Spleen (tissue), 11 donors: Measurements from ENCODE around the gene ECSCR. TPM values are rescaled to one million over a fixed set of nuclear protein-coding genes. Genes with fewer than 3 reads are reported as not detected.

Experiments used
- DNase-seq: peaks from one replicate; pipeline ENCODE4 v3.0.0-alpha.2; 2020
- H3K27ac ChIP-seq, 8 donors: fragments of 200-600 bp; sonication (generic) in 7 of 8; 1 replicate in 4 of 8; 2 replicates in 4 of 8; pipeline versions ENCODE4 v1.5.0 to v1.8.0; 2016 to 2021; ENCODE audit warnings: inconsistent platforms in 4 of 8, mild to moderate bottlenecking in 4 of 8, moderate library complexity in 1 of 8
- H3K27me3 ChIP-seq, 7 donors: fragments of 200-600 bp; sonication (generic) in 6 of 7; replicated peaks in 1 of 7; 1 replicate in 4 of 7; 2 replicates in 3 of 7; pipeline versions ENCODE4 v1.5.0 to v1.8.0; 2016 to 2021; ENCODE audit warnings: inconsistent platforms in 3 of 7, mild to moderate bottlenecking in 1 of 7
- H3K36me3 ChIP-seq, 6 donors: fragments of 200-600 bp; sonication (generic) in 5 of 6; 1 replicate in 4 of 6; 2 replicates in 2 of 6; pipeline versions ENCODE4 v1.5.0 to v1.8.0; 2016 to 2021; ENCODE audit warnings: inconsistent platforms in 2 of 6
- H3K4me1 ChIP-seq, 6 donors: fragments of 200-600 bp; sonication (generic) in 5 of 6; 1 replicate in 3 of 6; 2 replicates in 3 of 6; pipeline versions ENCODE4 v1.5.0 to v1.8.0; 2016 to 2021; ENCODE audit warnings: inconsistent platforms in 3 of 6
- H3K4me3 ChIP-seq, 8 donors: fragments of 200-600 bp; sonication (generic) in 7 of 8; 1 replicate in 4 of 8; 2 replicates in 4 of 8; pipeline versions ENCODE4 v1.5.0 to v1.8.0; 2016 to 2021; ENCODE audit warnings: inconsistent platforms in 4 of 8, mild to moderate bottlenecking in 4 of 8, moderate library complexity in 2 of 8
- H3K9me3 ChIP-seq, 8 donors: fragments of 200-600 bp; sonication (generic) in 7 of 8; 1 replicate in 4 of 8; 2 replicates in 4 of 8; pipeline versions ENCODE4 v1.5.0 to v1.8.0; 2016 to 2021; ENCODE audit warnings: inconsistent platforms in 4 of 8
- POLR2A ChIP-seq, 3 donors: fragments of 450-650 bp; IDR thresholded peaks; one replicate each; pipeline ENCODE4 v1.5.1; 2017; ENCODE audit warnings: antibody characterized with exemption in 3 of 3, mild to moderate bottlenecking in 1 of 3
- POLR2AphosphoS5 ChIP-seq, 3 donors: sonication (generic); formaldehyde crosslinking; IDR thresholded peaks; one replicate each; pipeline ENCODE4 v1.5.1; 2017; ENCODE audit warnings: antibody characterized with exemption in 3 of 3
- WGBS, 5 donors: extraction: QIAGEN DNeasy Blood & Tissue Kit in 3 of 5; methylation state at CpG; one replicate each; pipeline versions ENCODE4 v1.1.5 to v1.1.7; 2013 to 2018; 5-methylcytosine and 5-hydroxymethylcytosine counted together
- intact Hi-C: fragments of 100-400 bp; cut with DNase I; formaldehyde crosslinking; loops from one replicate; pipeline ENCODE4 v1.15.0; 2023; ENCODE audit warnings: low total_unique reads
- polyA plus RNA-seq, 3 donors: library from polyadenylated mRNA; stranded (reverse); fragments of 200-250 nt; gene quantifications; one replicate each; pipeline ENCODE4 v1.2.1, GENCODE V29; 2013
- total RNA-seq, 7 donors: library from RNA; depleted of rRNA in 3 of 7; stranded (reverse); fragments of >200 nt in 3 of 7; fragmentation: NEBNext Ultra II Directional in 4 of 7; extraction: Animal tissue kit (Norgen Biotek cat#: 25700) in 4 of 7; gene quantifications; one replicate each; pipeline versions ENCODE4 v1.1.0 to v1.2.1, GENCODE V29; 2016 to 2021
- TF ChIP-seq, protein P1 (sequence below), 11 experiments: fragments of 200-600 bp in 7 of 11; fragments of 450-650 bp in 4 of 11; sonication (generic) in 4 of 11; IDR thresholded peaks in 8 of 11; conservative IDR thresholded peaks in 3 of 11; 1 replicate in 7 of 11; 2 replicates in 4 of 11; pipeline versions ENCODE4 v1.4.0 to v1.8.0; 2016 to 2021; ENCODE audit warnings: antibody characterized with exemption in 11 of 11, inconsistent platforms in 4 of 11, mild to moderate bottlenecking in 1 of 11
- donor health status: healthy with polysubstance abuse.
- donor health status: DM: no; HTN: no; CAD: no; lungs with moderate emphysema.
- donor health status: DM: no; HTN: no; CAD: no.
- donor health status: Bipolar disorder and iron deficiency.
- donor health status: healthy.
- donor health status: DM: no; HTN: no; CAD: no.
- donor health status: DM: yes; HTN: yes; CAD: no.

Gene ECSCR
- total and polyA plus RNA-seq, 10 donors, result 11.3 to 52.3 (median 18.5) TPM

- peak within 1 kb of the TSS in 5 of 8 donors; percentile 38 to 76 (median 49) for H3K27ac ChIP-seq
- intact Hi-C loops, result no loop called here
- TF ChIP-seq POLR2A (IDR thresholded peaks at IDR 0.05), result no peak
- TF ChIP-seq POLR2AphosphoS5 (IDR thresholded peaks at IDR 0.05), result peak in 1 of 3 donors; percentile 61
- TF ChIP-seq, protein P1, sequence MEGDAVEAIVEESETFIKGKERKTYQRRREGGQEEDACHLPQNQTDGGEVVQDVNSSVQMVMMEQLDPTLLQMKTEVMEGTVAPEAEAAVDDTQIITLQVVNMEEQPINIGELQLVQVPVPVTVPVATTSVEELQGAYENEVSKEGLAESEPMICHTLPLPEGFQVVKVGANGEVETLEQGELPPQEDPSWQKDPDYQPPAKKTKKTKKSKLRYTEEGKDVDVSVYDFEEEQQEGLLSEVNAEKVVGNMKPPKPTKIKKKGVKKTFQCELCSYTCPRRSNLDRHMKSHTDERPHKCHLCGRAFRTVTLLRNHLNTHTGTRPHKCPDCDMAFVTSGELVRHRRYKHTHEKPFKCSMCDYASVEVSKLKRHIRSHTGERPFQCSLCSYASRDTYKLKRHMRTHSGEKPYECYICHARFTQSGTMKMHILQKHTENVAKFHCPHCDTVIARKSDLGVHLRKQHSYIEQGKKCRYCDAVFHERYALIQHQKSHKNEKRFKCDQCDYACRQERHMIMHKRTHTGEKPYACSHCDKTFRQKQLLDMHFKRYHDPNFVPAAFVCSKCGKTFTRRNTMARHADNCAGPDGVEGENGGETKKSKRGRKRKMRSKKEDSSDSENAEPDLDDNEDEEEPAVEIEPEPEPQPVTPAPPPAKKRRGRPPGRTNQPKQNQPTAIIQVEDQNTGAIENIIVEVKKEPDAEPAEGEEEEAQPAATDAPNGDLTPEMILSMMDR (IDR thresholded peaks at IDR 0.05 in 8 of 11, conservative IDR thresholded peaks at IDR 0.05 in 3 of 11), result no peak
- H3K9me3 ChIP-seq, result no peaks in the 10 kb centered on the region
- H3K36me3 ChIP-seq, result peaks cover 0 to 14% (median 4%) of the 10 kb centered on the region in 6 donors
- peaks cover 18 to 80% (median 53%) of the 10 kb centered on the region in 6 donors for H3K4me1 ChIP-seq
- DNase-seq, result peak; percentile 85
- WGBS, 5 donors, result 22 to 36% (median 26%) methylated on average over 4 to 9 of the region's 9 CpGs
- no peaks in the 10 kb centered on the region for H3K27me3 ChIP-seq
- peak within 1 kb of the TSS in 5 of 8 donors; percentile 4 to 56 (median 15) for H3K4me3 ChIP-seq
These were observed 8.3 kb upstream of the ECSCR start, which contains the start of gene SMIM33 for GRCh38 chr5:139470821-139471300. TSS of gene SMIM33 (plus strand) at chr5:139471004. CDS start at chr5:139471122, 118 bp downstream.

- Histone ChIP-seq H3K27me3 (no peaks in the 10 kb centered on the region), H3K9me3 (no peaks in the 10 kb centered on the region), H3K36me3 (no peaks in the 10 kb centered on the region), H3K27ac (peak overlapping the region in 4 of 8 donors; percentile 35 to 59 (median 52)), H3K4me1 (peaks cover 6 to 56% (median 32%) of the 10 kb centered on the region in 6 donors), H3K4me3 (no peak overlapping the region)
- intact Hi-C loops, result no loop called here
- 46 to 76% (median 67%) methylated on average over 8 of the region's 8 CpGs for WGBS, 5 donors
- no peak for DNase-seq
- TF ChIP-seq POLR2AphosphoS5 (IDR thresholded peaks at IDR 0.05) (no peak), POLR2A (IDR thresholded peaks at IDR 0.05) (no peak)
- TF ChIP-seq, protein P1 (IDR thresholded peaks at IDR 0.05 in 8 of 11, conservative IDR thresholded peaks at IDR 0.05 in 3 of 11), result no peak
These were observed 5.9 kb upstream of the ECSCR start for GRCh38 chr5:139468421-139468931.

GRCh38 chr5:139461698-139462097 lies 845 bp downstream of the ECSCR start:
- intact Hi-C loops, result no loop called here
- Histone ChIP-seq H3K27ac (peak overlapping the region; percentile 27 to 80 (median 58)), H3K4me1 (peaks cover 0 to 60% (median 27%) of the 10 kb centered on the region in 6 donors), H3K36me3 (peaks cover 0 to 5% (median 0%) of the 10 kb centered on the region in 6 donors), H3K9me3 (no peaks in the 10 kb centered on the region), H3K27me3 (no peaks in the 10 kb centered on the region), H3K4me3 (peak overlapping the region in 7 of 8 donors; percentile 19 to 63 (median 30))
- WGBS, 5 donors, result 69 to 84% (median 73%) methylated on average over 5 of the region's 5 CpGs
- TF ChIP-seq POLR2A (IDR thresholded peaks at IDR 0.05) (no peak), POLR2AphosphoS5 (IDR thresholded peaks at IDR 0.05) (no peak)
- TF ChIP-seq, protein P1 (IDR thresholded peaks at IDR 0.05 in 8 of 11, conservative IDR thresholded peaks at IDR 0.05 in 3 of 11), result no peak
- no peak for DNase-seq

- Histone ChIP-seq H3K27ac (peak overlapping the region in 4 of 8 donors; percentile 61 to 80 (median 74)), H3K36me3 (peaks cover 0 to 11% (median 0%) of the 10 kb centered on the region in 6 donors), H3K27me3 (no peaks in the 10 kb centered on the region), H3K4me3 (peak overlapping the region in 4 of 8 donors; percentile 30 to 63 (median 36)), H3K4me1 (peaks cover 0 to 60% (median 27%) of the 10 kb centered on the region in 6 donors), H3K9me3 (no peaks in the 10 kb centered on the region)
- 64 to 84% (median 74%) methylated on average over 7 of the region's 7 CpGs for WGBS, 5 donors
- DNase-seq, result no peak
- intact Hi-C loops, result no loop called here
- TF ChIP-seq POLR2A (IDR thresholded peaks at IDR 0.05), result no peak
- TF ChIP-seq, protein P1 (IDR thresholded peaks at IDR 0.05 in 8 of 11, conservative IDR thresholded peaks at IDR 0.05 in 3 of 11), result no peak
- TF ChIP-seq POLR2AphosphoS5 (IDR thresholded peaks at IDR 0.05), result no peak
These were observed 1.4 kb downstream of the ECSCR start for GRCh38 chr5:139461176-139461575.
